ENCODE measurements around the gene ZYG11B. TPM values are rescaled to one million over a fixed set of nuclear protein-coding genes. Genes with fewer than 3 reads are reported as not detected.
A peak's percentile ranks its signal among the peaks of the same experiment; 100 is the strongest.
"Not testable (repeated sequence)": the region's sequence is repeated elsewhere in the genome, so short reads cannot be mapped to it uniquely, and the experiment has no call there.

ZYG11B gene
- total and polyA plus RNA-seq, 5 donors from 2014 or later: 13.6 to 21.1 (median 15.3) TPM

GRCh38 chr1:52750139-52750538, 23.9 kb downstream of the ZYG11B start:
- not testable (repeated sequence) for DNase-seq; H3K36me3 ChIP-seq (ENCODE audit: control insufficient read depth, insufficient read depth, low read length); H3K4me3 Mint-ChIP-seq; H3K36me3 Mint-ChIP-seq; H3K4me1 ChIP-seq (ENCODE audit: control insufficient read depth, insufficient read depth, low read length, poor library complexity, severe bottlenecking); H3K9me3 Mint-ChIP-seq; ATAC-seq (ENCODE audit: low read depth in 2 of 2); H3K27ac Mint-ChIP-seq; H3K4me3 ChIP-seq (ENCODE audit: low read depth, low read length); H3K27me3 ChIP-seq (ENCODE audit: control insufficient read depth, insufficient read depth, low read length); H3K27ac ChIP-seq (ENCODE audit: insufficient read depth, low read length, poor library complexity, severe bottlenecking); H3K9me3 ChIP-seq (ENCODE audit: control insufficient read depth in 2 of 2, low read length in 2 of 2); H3K27me3 Mint-ChIP-seq
- H3K4me1 Mint-ChIP-seq: peaks cover 7 to 37% (median 28%) of the 10 kb centered on the region in 4 donors

GRCh38 chr1:52751589-52752483, 25.6 kb downstream of the ZYG11B start:
- Mint-ChIP-seq H3K36me3 (peaks cover 9% of the 10 kb centered on the region), H3K4me3 (no peak overlapping the region), H3K27ac (peak overlapping the region; percentile 48 to 60 (median 52)), H3K4me1 (peaks cover 6 to 37% (median 22%) of the 10 kb centered on the region in 4 donors), H3K9me3 (no peaks in the 10 kb centered on the region), H3K27me3 (no peaks in the 10 kb centered on the region)
- ATAC-seq (ENCODE audit: low read depth in 2 of 2) (no peak), DNase-seq (no peak)
- H3K36me3 ChIP-seq (ENCODE audit: control insufficient read depth, insufficient read depth, low read length): peaks cover 4% of the 10 kb centered on the region
- H3K27me3 ChIP-seq (ENCODE audit: control insufficient read depth, insufficient read depth, low read length): no peaks in the 10 kb centered on the region
- H3K27ac ChIP-seq (ENCODE audit: insufficient read depth, low read length, poor library complexity, severe bottlenecking): no peak overlapping the region
- H3K4me3 ChIP-seq (ENCODE audit: low read depth, low read length): no peak overlapping the region
- no peaks in the 10 kb centered on the region for H3K9me3 ChIP-seq (ENCODE audit: control insufficient read depth in 2 of 2, low read length in 2 of 2)
- no peaks in the 10 kb centered on the region for H3K4me1 ChIP-seq (ENCODE audit: control insufficient read depth, insufficient read depth, low read length, poor library complexity, severe bottlenecking)

GRCh38 chr1:52752484-52752826, 26.2 kb downstream of the ZYG11B start:
- peaks cover 6 to 30% (median 17%) of the 10 kb centered on the region in 4 donors for H3K4me1 Mint-ChIP-seq
- Histone ChIP-seq H3K4me3 (ENCODE audit: low read depth, low read length) (no peak overlapping the region), H3K27me3 (ENCODE audit: control insufficient read depth, insufficient read depth, low read length) (no peaks in the 10 kb centered on the region), H3K27ac (ENCODE audit: insufficient read depth, low read length, poor library complexity, severe bottlenecking) (no peak overlapping the region), H3K36me3 (ENCODE audit: control insufficient read depth, insufficient read depth, low read length) (peaks cover 9% of the 10 kb centered on the region), H3K9me3 (ENCODE audit: control insufficient read depth in 2 of 2, low read length in 2 of 2) (no peaks in the 10 kb centered on the region), H3K4me1 (ENCODE audit: control insufficient read depth, insufficient read depth, low read length, poor library complexity, severe bottlenecking) (no peaks in the 10 kb centered on the region)
- no peaks in the 10 kb centered on the region for H3K27me3 Mint-ChIP-seq
- ATAC-seq (ENCODE audit: low read depth in 2 of 2) (no peak), DNase-seq (no peak)
- peak overlapping the region in 2 of 3 donors; percentile 48 to 60 for H3K27ac Mint-ChIP-seq
- H3K36me3 Mint-ChIP-seq: peaks cover 9% of the 10 kb centered on the region
- H3K4me3 Mint-ChIP-seq: no peak overlapping the region
- no peaks in the 10 kb centered on the region for H3K9me3 Mint-ChIP-seq

GRCh38 chr1:52753169-52753568, 26.9 kb downstream of the ZYG11B start:
- no peaks in the 10 kb centered on the region for H3K9me3 Mint-ChIP-seq
- H3K27ac Mint-ChIP-seq: no peak overlapping the region
- no peak for DNase-seq
- H3K4me3 ChIP-seq (ENCODE audit: low read depth, low read length): no peak overlapping the region
- no peaks in the 10 kb centered on the region for H3K4me1 ChIP-seq (ENCODE audit: control insufficient read depth, insufficient read depth, low read length, poor library complexity, severe bottlenecking)
- no peaks in the 10 kb centered on the region for H3K27me3 Mint-ChIP-seq
- no peaks in the 10 kb centered on the region for H3K27me3 ChIP-seq (ENCODE audit: control insufficient read depth, insufficient read depth, low read length)
- no peak overlapping the region for H3K4me3 Mint-ChIP-seq
- peaks cover 6 to 29% (median 16%) of the 10 kb centered on the region in 4 donors for H3K4me1 Mint-ChIP-seq
- H3K27ac ChIP-seq (ENCODE audit: insufficient read depth, low read length, poor library complexity, severe bottlenecking): no peak overlapping the region
- H3K36me3 Mint-ChIP-seq: peaks cover 10% of the 10 kb centered on the region
- H3K36me3 ChIP-seq (ENCODE audit: control insufficient read depth, insufficient read depth, low read length): peaks cover 13% of the 10 kb centered on the region
- H3K9me3 ChIP-seq (ENCODE audit: control insufficient read depth in 2 of 2, low read length in 2 of 2): no peaks in the 10 kb centered on the region
- no peak for ATAC-seq (ENCODE audit: low read depth in 2 of 2)

- H3K36me3 ChIP-seq (ENCODE audit: control insufficient read depth, insufficient read depth, low read length): peaks cover 19% of the 10 kb centered on the region
- ATAC-seq (ENCODE audit: low read depth in 2 of 2) (no peak), DNase-seq (no peak)
- Mint-ChIP-seq H3K36me3 (peaks cover 14% of the 10 kb centered on the region), H3K4me3 (peak overlapping the region in 1 of 4 donors; percentile 40), H3K27ac (no peak overlapping the region), H3K27me3 (no peaks in the 10 kb centered on the region), H3K9me3 (no peaks in the 10 kb centered on the region), H3K4me1 (peaks cover 6 to 22% (median 10%) of the 10 kb centered on the region in 4 donors)
- no peak overlapping the region for H3K4me3 ChIP-seq (ENCODE audit: low read depth, low read length)
- H3K27ac ChIP-seq (ENCODE audit: insufficient read depth, low read length, poor library complexity, severe bottlenecking): no peak overlapping the region
- H3K4me1 ChIP-seq (ENCODE audit: control insufficient read depth, insufficient read depth, low read length, poor library complexity, severe bottlenecking): no peaks in the 10 kb centered on the region
- H3K27me3 ChIP-seq (ENCODE audit: control insufficient read depth, insufficient read depth, low read length): no peaks in the 10 kb centered on the region
- no peaks in the 10 kb centered on the region for H3K9me3 ChIP-seq (ENCODE audit: control insufficient read depth in 2 of 2, low read length in 2 of 2)
Observed at GRCh38 chr1:52756020-52756419, 29.8 kb downstream of the ZYG11B start.

- Histone ChIP-seq H3K4me3 (ENCODE audit: low read depth, low read length) (no peak overlapping the region), H3K9me3 (ENCODE audit: control insufficient read depth in 2 of 2, low read length in 2 of 2) (no peaks in the 10 kb centered on the region), H3K4me1 (ENCODE audit: control insufficient read depth, insufficient read depth, low read length, poor library complexity, severe bottlenecking) (no peaks in the 10 kb centered on the region), H3K36me3 (ENCODE audit: control insufficient read depth, insufficient read depth, low read length) (peaks cover 28% of the 10 kb centered on the region), H3K27ac (ENCODE audit: insufficient read depth, low read length, poor library complexity, severe bottlenecking) (no peak overlapping the region), H3K27me3 (ENCODE audit: control insufficient read depth, insufficient read depth, low read length) (no peaks in the 10 kb centered on the region)
- ATAC-seq (ENCODE audit: low read depth in 2 of 2): no peak
- H3K27me3 Mint-ChIP-seq: no peaks in the 10 kb centered on the region
- H3K36me3 Mint-ChIP-seq: peaks cover 32% of the 10 kb centered on the region
- no peaks in the 10 kb centered on the region for H3K9me3 Mint-ChIP-seq
- no peak for DNase-seq
- H3K27ac Mint-ChIP-seq: no peak overlapping the region
- peaks cover 11 to 22% (median 16%) of the 10 kb centered on the region in 4 donors for H3K4me1 Mint-ChIP-seq
- H3K4me3 Mint-ChIP-seq: no peak overlapping the region
Observed at GRCh38 chr1:52759908-52760307, 33.7 kb downstream of the ZYG11B start.

GRCh38 chr1:52767596-52768280, 41.5 kb downstream of the ZYG11B start:
- Histone ChIP-seq H3K9me3 (ENCODE audit: control insufficient read depth in 2 of 2, low read length in 2 of 2) (no peaks in the 10 kb centered on the region), H3K27me3 (ENCODE audit: control insufficient read depth, insufficient read depth, low read length) (no peaks in the 10 kb centered on the region), H3K4me1 (ENCODE audit: control insufficient read depth, insufficient read depth, low read length, poor library complexity, severe bottlenecking) (no peaks in the 10 kb centered on the region), H3K27ac (ENCODE audit: insufficient read depth, low read length, poor library complexity, severe bottlenecking) (no peak overlapping the region), H3K4me3 (ENCODE audit: low read depth, low read length) (no peak overlapping the region), H3K36me3 (ENCODE audit: control insufficient read depth, insufficient read depth, low read length) (peaks cover 22% of the 10 kb centered on the region)
- Mint-ChIP-seq H3K4me3 (peak overlapping the region in 1 of 4 donors; percentile 50), H3K4me1 (peaks cover 5 to 32% (median 26%) of the 10 kb centered on the region in 4 donors), H3K27ac (peak overlapping the region; percentile 61 to 85 (median 71)), H3K36me3 (peaks cover 33% of the 10 kb centered on the region), H3K27me3 (no peaks in the 10 kb centered on the region), H3K9me3 (no peaks in the 10 kb centered on the region)
- ATAC-seq (ENCODE audit: low read depth in 2 of 2): no peak
- peak in 2 of 3 donors; percentile 1 to 75 for DNase-seq
